K562 (cell line): ENCODE data around the gene SNCA. TPM values are rescaled to one million over a fixed set of nuclear protein-coding genes. Genes with fewer than 3 reads are reported as not detected.

Experiments used
- ATAC-seq: fragments of 200-7000 bp; cut with Tn5 transposase; 3 replicates; pipeline ENCODE4 v1.9.1; 2020; ENCODE audit warnings: moderate library complexity
- BruUV-seq: library from RNA; stranded (reverse); fragments of 400-500 nt; replicated peaks from 2 replicates; lab custom pipeline; 2021; lab: Mats Ljungman, UMichigan
- CTCF ChIA-PET: fragments of 300-600 bp; formaldehyde crosslinking; extraction: SDS; loops from one replicate; lab custom pipeline; 2021; ENCODE audit warnings: low intra/inter-chr PET ratio; lab: Yijun Ruan, JAX
- POLR2A ChIA-PET: fragments of 300-600, 350-650 bp; sonication (Branson Sonifier 250); formaldehyde crosslinking; extraction: SDS; loops from one replicate; lab custom pipeline; 2021; ENCODE audit warnings: antibody characterized with exemption, inconsistent platforms; lab: Yijun Ruan, JAX
- DNase-seq, 4 experiments: peaks; one replicate each; pipeline versions ENCODE4 v3.0.0 to v3.0.0-alpha.2; 2011 to 2018; ENCODE audit warnings: low spot score in 3 of 4, mixed read lengths in 3 of 4; ENCODE audit errors: extremely low read depth in 1 of 4
- FAIRE-seq: peaks from 2 replicates; lab custom pipeline; 2011; peaks lifted over from hg19 to GRCh38; lab: Jason Lieb, UNC
- H2AFZ ChIP-seq: 2 replicates; pipeline ENCODE4 v1.6.0; 2011; ENCODE audit warnings: low read depth, low read length, control low read depth, inconsistent platforms
- H3K27ac ChIP-seq: fragments of 200-600 bp; 3 replicates; pipeline ENCODE4 v1.8.0; 2011; ENCODE audit warnings: low read depth, mild to moderate bottlenecking, control low read depth, inconsistent platforms, low read length, moderate library complexity, mixed read lengths; ENCODE audit errors: extremely low read depth
- H3K27me3 ChIP-seq, 2 experiments: fragments of 300-600 bp in 1 of 2; 2 replicates in 1 of 2; 3 replicates in 1 of 2; pipeline versions ENCODE4 v1.6.0 to v1.8.0; 2011; ENCODE audit warnings: inconsistent platforms in 2 of 2, low read length in 2 of 2, mild to moderate bottlenecking in 1 of 2, mixed read lengths in 1 of 2, moderate library complexity in 1 of 2; ENCODE audit not compliant: control insufficient read depth in 2 of 2, insufficient read depth in 2 of 2
- H3K36me3 ChIP-seq: fragments of 300-600 bp; 3 replicates; pipeline ENCODE4 v1.8.0; 2011; ENCODE audit warnings: mild to moderate bottlenecking, low read length, inconsistent platforms; ENCODE audit not compliant: control insufficient read depth, insufficient read depth
- H3K4me1 ChIP-seq, 2 experiments: fragments of 200-600 bp in 1 of 2; replicated peaks in 1 of 2; 2 replicates in 1 of 2; 3 replicates in 1 of 2; pipeline versions ENCODE4 v1.5.1 to v1.8.0; 2011; ENCODE audit warnings: inconsistent platforms in 2 of 2, low read length in 2 of 2, mild to moderate bottlenecking in 1 of 2, mixed read lengths in 1 of 2, moderate library complexity in 1 of 2; ENCODE audit not compliant: control insufficient read depth in 2 of 2, insufficient read depth in 2 of 2
- H3K4me2 ChIP-seq: 2 replicates; pipeline ENCODE4 v1.6.1; 2011; ENCODE audit warnings: low read length, control low read depth, inconsistent platforms, mixed read lengths; ENCODE audit not compliant: insufficient read depth
- H3K4me3 ChIP-seq: fragments of 200-600 bp; sonication (generic), shearing (Covaris generic); 2 replicates; pipeline ENCODE4 v1.5.1; 2016; ENCODE audit warnings: control low read depth, inconsistent platforms
- H3K79me2 ChIP-seq: fragments of 200-600 bp; 3 replicates; pipeline ENCODE4 v1.8.0; 2011; ENCODE audit warnings: low read length, inconsistent platforms; ENCODE audit not compliant: control insufficient read depth, insufficient read depth
- H3K9ac ChIP-seq, 2 experiments: 2 replicates each; pipeline versions ENCODE4 v1.6.0 to v1.6.1; 2011; ENCODE audit warnings: low read depth in 2 of 2, low read length in 2 of 2, control low read depth in 1 of 2, inconsistent platforms in 1 of 2, mild to moderate bottlenecking in 1 of 2, mixed read lengths in 1 of 2; ENCODE audit not compliant: insufficient read depth in 1 of 2
- H3K9me1 ChIP-seq: one replicate; pipeline ENCODE4 v1.6.0; 2011; ENCODE audit warnings: inconsistent platforms, mild to moderate bottlenecking, low read length, moderate library complexity; ENCODE audit not compliant: control insufficient read depth, insufficient read depth
- H3K9me3 ChIP-seq: replicated peaks from 2 replicates; pipeline ENCODE4 v1.5.1; 2011; ENCODE audit warnings: low read depth, low read length, inconsistent platforms; ENCODE audit not compliant: control insufficient read depth, insufficient read depth
- H4K20me1 ChIP-seq: replicated peaks from 2 replicates; pipeline ENCODE4 v1.6.1; 2011; ENCODE audit warnings: low read length, inconsistent platforms, mixed read lengths; ENCODE audit not compliant: control insufficient read depth, insufficient read depth
- ASH1L ChIP-seq: fragments of 450-650 bp; IDR thresholded peaks from 2 replicates; pipeline ENCODE4 v1.6.1; 2018; ENCODE audit warnings: borderline replicate concordance, mild to moderate bottlenecking, low read depth; ENCODE audit not compliant: partially characterized antibody
- GABPB1 ChIP-seq: sonication (generic); formaldehyde crosslinking; IDR thresholded peaks from 2 replicates; pipeline ENCODE4 v1.8.0; 2022; ENCODE audit warnings: mild to moderate bottlenecking, missing genetic modification reagents
- KHSRP ChIP-seq: fragments of 450-650 bp; IDR thresholded peaks from 2 replicates; pipeline ENCODE4 v1.6.1; 2017
- USF2 ChIP-seq: sonication (generic); formaldehyde crosslinking; IDR thresholded peaks from 2 replicates; pipeline ENCODE4 v1.5.0; 2020; ENCODE audit warnings: missing genetic modification reagents
- ZMIZ1 ChIP-seq, 2 experiments: fragments of 150-350 bp in 1 of 2; IDR thresholded peaks; 2 replicates each; pipeline ENCODE4 v1.6.1; 2012 to 2016; ENCODE audit warnings: low read depth in 2 of 2, low read length in 2 of 2, mild to moderate bottlenecking in 1 of 2, moderate library complexity in 1 of 2
- ZNF146 ChIP-seq: IDR thresholded peaks from one replicate; pipeline ENCODE4 v1.6.1; 2018; ENCODE audit warnings: missing compliant biosample characterization; ENCODE audit not compliant: unreplicated experiment
- ZNF518B ChIP-seq: fragments of 250-450 bp; sonication (Bioruptor Pico); IDR thresholded peaks from 2 replicates; pipeline ENCODE4 v1.5.0; 2021; ENCODE audit warnings: mild to moderate bottlenecking, moderate library complexity
- ZNF592 ChIP-seq: fragments of 450-650 bp; IDR thresholded peaks from 2 replicates; pipeline ENCODE4 v1.6.1; 2017; ENCODE audit warnings: antibody characterized with exemption, mild to moderate bottlenecking
- WGBS: fragments of 100-300 bp; shearing (Covaris generic); methylation state at CpG from one replicate; pipeline ENCODE4 v1.1.6; 2016; ENCODE audit warnings: low coverage, mixed read lengths; ENCODE audit not compliant: insufficient coverage; ENCODE audit errors: missing lambda C conversion rate; 5-methylcytosine and 5-hydroxymethylcytosine counted together
- in situ Hi-C: fragments of 300-500 bp; cut with MboI; formaldehyde crosslinking; loops from 4 replicates; pipeline ENCODE4 v1.15.0; 2018; ENCODE audit warnings: inconsistent platforms, mixed read lengths
- intact Hi-C: fragments of 100-400 bp; cut with micrococcal nuclease; formaldehyde crosslinking; loops from 2 replicates; pipeline ENCODE4 v1.14.2; 2022
- polyA plus RNA-seq, 8 experiments: library from polyadenylated mRNA; depleted of rRNA in 4 of 8; stranded (reverse) in 5 of 8; unstranded in 3 of 8; fragments of >200 nt; fragmentation: Nextera tagmentation in 2 of 8; fragmentation: Illumina TruSeq in 1 of 8; extraction: Ambion mirVana in 2 of 8; extraction: Trizol in 1 of 8; gene quantifications; 2 replicates each; pipeline versions ENCODE4 v1.2.1 to v1.2.3, GENCODE V29; 2011 to 2014; ENCODE audit warnings: inconsistent platforms in 1 of 8, missing spikeins in 1 of 8
- total RNA-seq, 7 experiments: library from RNA; depleted of rRNA in 6 of 7; stranded (reverse); fragments of >200 nt in 6 of 7; fragmentation: Illumina TruSeq in 2 of 7; extraction: Trizol in 2 of 7; gene quantifications; 2 replicates each; pipeline versions ENCODE4 v1.2.1 to v1.2.3, GENCODE V29; 2011 to 2021; ENCODE audit warnings: low replicate concordance in 1 of 7
- TF ChIP-seq, protein P1 (sequence below): sonication (generic); formaldehyde crosslinking; IDR thresholded peaks from 2 replicates; pipeline ENCODE4 v1.9.0; 2022; ENCODE audit warnings: mild to moderate bottlenecking, missing genetic modification reagents

The SNCA gene
- total and polyA plus RNA-seq, 9 of the 15 experiments (the other 6 are each of a cell fraction or from before 2014, with no cell fraction given): 1.7 to 12.6 (median 3.6) TPM

DNA sequence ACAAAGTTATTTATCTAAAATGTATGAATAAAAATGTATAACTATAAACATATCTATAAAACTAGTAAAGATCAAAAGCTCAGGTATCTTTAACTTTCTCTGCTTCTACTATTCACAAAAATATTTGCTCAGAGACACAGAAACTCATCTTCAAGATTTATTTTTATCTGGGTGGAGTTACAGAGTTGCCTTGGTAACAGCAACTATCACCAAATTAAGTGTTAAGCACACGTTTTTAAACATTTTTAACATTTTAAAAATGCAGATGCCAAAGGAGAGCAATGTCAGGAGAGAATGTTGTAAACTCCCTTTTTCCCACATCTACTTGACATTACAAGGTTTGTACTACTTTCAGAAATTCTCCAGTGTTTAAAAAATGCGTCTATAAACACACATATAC, 71.4 kb downstream of the SNCA start:
- CTCF ChIA-PET: no interaction called here
- H3K4me2 ChIP-seq: no peak overlapping the region
- no peak overlapping the region for H2AFZ ChIP-seq
- ATAC-seq (no peak), DNase-seq (no peak), FAIRE-seq (no peak)
- no peaks in the 10 kb centered on the region for H4K20me1 ChIP-seq
- no peak overlapping the region for H3K4me3 ChIP-seq
- H3K27me3 ChIP-seq: no peaks in the 10 kb centered on the region
- H3K9me1 ChIP-seq: no peaks in the 10 kb centered on the region
- no peaks in the 10 kb centered on the region for H3K4me1 ChIP-seq
- H3K9me3 ChIP-seq: no peaks in the 10 kb centered on the region; the same call in 1 of the 2 replicates
- WGBS: 3% methylated on average over 2 of the region's 2 CpGs
- H3K36me3 ChIP-seq: no peaks in the 10 kb centered on the region
- no peaks in the 10 kb centered on the region for H3K79me2 ChIP-seq
- intact Hi-C loops (no loop called here), in situ Hi-C loops (no loop called here)
- no TSS peak for BruUV-seq
- POLR2A ChIA-PET: no interaction called here
- H3K9ac ChIP-seq: no peak overlapping the region
- H3K27ac ChIP-seq: no peak overlapping the region
- TF ChIP-seq, protein P1, sequence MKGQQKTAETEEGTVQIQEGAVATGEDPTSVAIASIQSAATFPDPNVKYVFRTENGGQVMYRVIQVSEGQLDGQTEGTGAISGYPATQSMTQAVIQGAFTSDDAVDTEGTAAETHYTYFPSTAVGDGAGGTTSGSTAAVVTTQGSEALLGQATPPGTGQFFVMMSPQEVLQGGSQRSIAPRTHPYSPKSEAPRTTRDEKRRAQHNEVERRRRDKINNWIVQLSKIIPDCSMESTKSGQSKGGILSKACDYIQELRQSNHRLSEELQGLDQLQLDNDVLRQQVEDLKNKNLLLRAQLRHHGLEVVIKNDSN (CRISPR knock-in tag): no peak
- TF ChIP-seq GABPB1 (CRISPR knock-in tag) (no peak), KHSRP (no peak), ZNF146 (no peak), USF2 (CRISPR knock-in tag) (no peak), ZMIZ1 (IDR thresholded peaks at IDR 0.05; ENCODE audit: low read depth in 2 of 2, low read length in 2 of 2) (no peak), ZNF518B (CRISPR knock-in tag) (no peak), ZNF592 (no peak), ASH1L (no peak)
